Pancreas (tissue), 10 donors: ENCODE results near the gene HIVEP1. TPM values are rescaled to one million over a fixed set of nuclear protein-coding genes. Genes with fewer than 3 reads are reported as not detected.

Experiments
- ATAC-seq, 4 donors: fragments of 200-7000 bp; cut with Tn5 transposase; one replicate each; pipeline versions ENCODE4 v1.8.0 to v1.9.1; 2020; ENCODE audit warnings: mild to moderate bottlenecking in 4 of 4, moderate library complexity in 4 of 4
- DNase-seq, 6 donors: peaks; one replicate each; pipeline ENCODE4 v3.0.0-alpha.2; 2020
- FAIRE-seq: peaks from 2 replicates; lab custom pipeline; 2012; peaks lifted over from hg19 to GRCh38; lab: Jason Lieb, UNC
- H3K27ac ChIP-seq, 4 donors: fragments of 200-600 bp; sonication (generic); 1 replicate in 3 of 4; 2 replicates in 1 of 4; pipeline versions ENCODE4 v1.5.0 to v1.8.0; 2020
- H3K27me3 ChIP-seq, 4 donors: fragments of 200-600 bp; one replicate each; pipeline ENCODE4 v1.8.0; 2021
- H3K36me3 ChIP-seq, 3 donors: fragments of 200-600 bp; sonication (generic) in 1 of 3; one replicate each; pipeline versions ENCODE4 v1.5.0 to v1.8.0; 2020 to 2021
- H3K4me1 ChIP-seq, 3 donors: fragments of 200-600 bp; one replicate each; pipeline ENCODE4 v1.8.0; 2021
- H3K4me3 ChIP-seq, 4 donors: fragments of 200-600 bp; sonication (generic) in 2 of 4; one replicate each; pipeline versions ENCODE4 v1.5.0 to v1.8.0; 2020 to 2021
- H3K9me3 ChIP-seq, 4 donors: fragments of 200-600 bp; one replicate each; pipeline ENCODE4 v1.8.0; 2021
- WGBS, 2 donors: extraction: QIAGEN DNeasy Blood & Tissue Kit; methylation state at CpG; one replicate each; pipeline ENCODE4 v1.1.7; 2013; 5-methylcytosine and 5-hydroxymethylcytosine counted together
- intact Hi-C, 3 donors: fragments of 100-400 bp; cut with DNase I; formaldehyde crosslinking; loops; one replicate each; pipeline versions ENCODE4 v1.11.1 to v1.14.2; 2022
- polyA plus RNA-seq, 2 donors: library from polyadenylated mRNA; stranded (reverse); fragments of 200-250 nt; gene quantifications; one replicate each; pipeline ENCODE4 v1.2.3, GENCODE V29; 2013
- total RNA-seq, 6 donors: library from RNA; stranded (reverse); fragmentation: NEBNext Ultra II Directional in 4 of 6; extraction: Animal tissue kit (Norgen Biotek cat#: 25700) in 4 of 6; gene quantifications; one replicate each; pipeline versions ENCODE4 v1.2.1 to v1.2.4, GENCODE V29; 2021 to 2023
- TF ChIP-seq, protein P1 (sequence below), 4 donors: fragments of 200-600 bp; sonication (generic) in 3 of 4; IDR thresholded peaks; one replicate each; pipeline versions ENCODE4 v1.5.0 to v1.8.0; 2021; ENCODE audit warnings: antibody characterized with exemption in 4 of 4
- donor health status: healthy with polysubstance abuse.
- donor health status: DM: no; HTN: no; CAD: no; lungs with moderate emphysema.
- donor health status: DM: no; HTN: no; CAD: no.
- donor health status: control.
- donor health status: control.
- donor health status: Bipolar disorder and iron deficiency.
- donor health status: DM: yes; HTN: yes; CAD: no.
- donor health status: DM: no; HTN: no; CAD: no.
- donor health status: DM: no; HTN: no; CAD: no.
- donor health status: DM: yes; HTN: yes; CAD: no.

HIVEP1 gene
- total and polyA plus RNA-seq, 8 donors: 3.8 to 17.7 (median 9.2) TPM

- no peak for FAIRE-seq
- no peaks in the 10 kb centered on the region for H3K36me3 ChIP-seq
- 78 to 81% methylated on average over 8 of the region's 8 CpGs for WGBS, 2 donors
- ATAC-seq: peak in 1 of 4 donors; percentile 14
- H3K27ac ChIP-seq: no peak overlapping the region
- H3K4me1 ChIP-seq: peaks cover 0 to 12% (median 8%) of the 10 kb centered on the region in 3 donors
- intact Hi-C loops: no loop called here
- no peaks in the 10 kb centered on the region for H3K27me3 ChIP-seq
- no peak for DNase-seq
- H3K9me3 ChIP-seq: no peaks in the 10 kb centered on the region
- TF ChIP-seq, protein P1, sequence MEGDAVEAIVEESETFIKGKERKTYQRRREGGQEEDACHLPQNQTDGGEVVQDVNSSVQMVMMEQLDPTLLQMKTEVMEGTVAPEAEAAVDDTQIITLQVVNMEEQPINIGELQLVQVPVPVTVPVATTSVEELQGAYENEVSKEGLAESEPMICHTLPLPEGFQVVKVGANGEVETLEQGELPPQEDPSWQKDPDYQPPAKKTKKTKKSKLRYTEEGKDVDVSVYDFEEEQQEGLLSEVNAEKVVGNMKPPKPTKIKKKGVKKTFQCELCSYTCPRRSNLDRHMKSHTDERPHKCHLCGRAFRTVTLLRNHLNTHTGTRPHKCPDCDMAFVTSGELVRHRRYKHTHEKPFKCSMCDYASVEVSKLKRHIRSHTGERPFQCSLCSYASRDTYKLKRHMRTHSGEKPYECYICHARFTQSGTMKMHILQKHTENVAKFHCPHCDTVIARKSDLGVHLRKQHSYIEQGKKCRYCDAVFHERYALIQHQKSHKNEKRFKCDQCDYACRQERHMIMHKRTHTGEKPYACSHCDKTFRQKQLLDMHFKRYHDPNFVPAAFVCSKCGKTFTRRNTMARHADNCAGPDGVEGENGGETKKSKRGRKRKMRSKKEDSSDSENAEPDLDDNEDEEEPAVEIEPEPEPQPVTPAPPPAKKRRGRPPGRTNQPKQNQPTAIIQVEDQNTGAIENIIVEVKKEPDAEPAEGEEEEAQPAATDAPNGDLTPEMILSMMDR (IDR thresholded peaks at IDR 0.05): no peak
- H3K4me3 ChIP-seq: no peak overlapping the region
Observed at GRCh38 chr6:12065321-12066140, 53.4 kb downstream of the HIVEP1 start.

GRCh38 chr6:12066297-12066696, 54.2 kb downstream of the HIVEP1 start:
- DNase-seq (no peak), FAIRE-seq (no peak), ATAC-seq (no peak)
- no peak overlapping the region for H3K27ac ChIP-seq
- H3K4me1 ChIP-seq: peaks cover 0 to 9% (median 6%) of the 10 kb centered on the region in 3 donors
- no peaks in the 10 kb centered on the region for H3K36me3 ChIP-seq
- intact Hi-C loops: no loop called here
- H3K27me3 ChIP-seq: no peaks in the 10 kb centered on the region
- TF ChIP-seq, protein P1 (IDR thresholded peaks at IDR 0.05): no peak
- no peak overlapping the region for H3K4me3 ChIP-seq
- H3K9me3 ChIP-seq: no peaks in the 10 kb centered on the region

DNA sequence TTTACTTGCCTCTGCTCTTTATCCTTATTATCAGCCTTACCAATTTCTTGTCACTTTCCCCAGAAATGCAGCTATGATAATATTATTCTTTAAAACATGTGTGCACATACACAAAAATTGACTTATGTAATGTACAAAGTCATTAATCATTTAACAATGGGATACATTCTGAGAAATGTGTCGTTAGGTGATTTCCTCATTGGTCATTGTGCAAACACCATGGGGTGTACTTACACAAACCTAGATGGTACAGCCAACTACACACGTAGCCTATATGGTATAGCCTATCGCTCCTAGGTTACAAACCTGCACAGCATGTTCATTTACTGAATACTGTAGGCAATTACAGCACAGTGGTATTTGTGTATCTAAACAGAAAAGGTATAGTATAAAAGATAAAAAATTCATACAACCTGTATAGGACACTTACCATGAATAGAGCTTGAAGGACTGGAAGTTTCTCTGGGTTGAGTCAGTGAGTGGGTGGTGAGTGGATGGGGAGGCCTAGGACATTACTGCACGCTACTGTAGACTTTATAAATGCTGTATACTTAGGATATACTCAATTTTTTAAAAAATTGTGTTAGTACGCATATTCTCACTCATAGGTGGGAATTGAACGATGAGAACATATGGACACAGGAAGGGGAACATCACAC, 56.9 kb downstream of the HIVEP1 start:
- TF ChIP-seq, protein P1 (IDR thresholded peaks at IDR 0.05): no peak
- peak in 3 of 4 donors; percentile 36 to 53 (median 45) for ATAC-seq
- H3K4me3 ChIP-seq: no peak overlapping the region
- WGBS, 2 donors: 81 to 84% methylated on average over 6 of the region's 6 CpGs
- intact Hi-C loops: no loop called here
- H3K27me3 ChIP-seq: no peaks in the 10 kb centered on the region
- H3K27ac ChIP-seq: no peak overlapping the region
- H3K9me3 ChIP-seq: no peaks in the 10 kb centered on the region
- H3K4me1 ChIP-seq: peaks cover 0 to 10% (median 0%) of the 10 kb centered on the region in 3 donors
- no peak for FAIRE-seq
- DNase-seq: no peak
- no peaks in the 10 kb centered on the region for H3K36me3 ChIP-seq

GRCh38 chr6:12069891-12070529, 57.9 kb downstream of the HIVEP1 start:
- Histone ChIP-seq H3K27me3 (no peaks in the 10 kb centered on the region), H3K27ac (no peak overlapping the region), H3K4me3 (no peak overlapping the region), H3K36me3 (no peaks in the 10 kb centered on the region), H3K9me3 (no peaks in the 10 kb centered on the region), H3K4me1 (peaks cover 0 to 10% (median 0%) of the 10 kb centered on the region in 3 donors)
- no peak for ATAC-seq
- 95 to 96% methylated on average over 9 of the region's 9 CpGs for WGBS, 2 donors
- TF ChIP-seq, protein P1 (IDR thresholded peaks at IDR 0.05): no peak
- DNase-seq: no peak
- intact Hi-C loops: no loop called here
- no peak for FAIRE-seq
